NCI-H69 (cell line): Measurements from ENCODE around the gene NQO1.
A peak's percentile ranks its signal among the peaks of the same experiment; 100 is the strongest.
"Not testable (repeated sequence)": the region's sequence is repeated elsewhere in the genome, so short reads cannot be mapped to it uniquely, and the experiment has no call there.

Experiments used
- DNase-seq: peaks from one replicate; lab custom pipeline; 2025; lab: John Stamatoyannopoulos, UW

The NQO1 gene

GRCh38 chr16:69726313-69727060 lies at the start of gene NQO1:
TSS of gene NQO1 (minus strand) at chr16:69726560. CDS start at chr16:69726439, 121 bp downstream.
- peak; percentile 96 for DNase-seq

- DNase-seq, result no peak
Observed at GRCh38 chr16:69775563-69775962, 49.2 kb upstream of the NQO1 start.

GRCh38 chr16:69773260-69773947 lies 47.0 kb upstream of the NQO1 start:
- DNase-seq, result no peak

GRCh38 chr16:69771651-69771967 lies 45.2 kb upstream of the NQO1 start:
- DNase-seq, result no peak

- no peak for DNase-seq
Observed at GRCh38 chr16:69769404-69769803, 43.0 kb upstream of the NQO1 start.

GRCh38 chr16:69768666-69769065 lies 42.3 kb upstream of the NQO1 start:
- DNase-seq, result no peak

- DNase-seq, result no peak
Observed at GRCh38 chr16:69767459-69768229, 41.3 kb upstream of the NQO1 start.

- DNase-seq, result no peak
Observed at GRCh38 chr16:69763599-69763942, 37.2 kb upstream of the NQO1 start.

GRCh38 chr16:69762814-69763598 lies 36.6 kb upstream of the NQO1 start:
- DNase-seq, result peak; percentile 14

GRCh38 chr16:69761983-69762813 lies 35.8 kb upstream of the NQO1 start, which contains the start of gene WWP2:
TSS of gene WWP2 (plus strand) at chr16:69762332. CDS start at chr16:69787011, 24,679 bp downstream.
- peak; percentile 90 for DNase-seq

- not testable (repeated sequence) for DNase-seq
Observed at GRCh38 chr16:69757375-69757774, 31.0 kb upstream of the NQO1 start.

GRCh38 chr16:69756705-69757104 lies 30.3 kb upstream of the NQO1 start:
- DNase-seq, result no peak

GRCh38 chr16:69754469-69755310 lies 28.3 kb upstream of the NQO1 start, which contains the start of gene NOB1:
TSS of gene NOB1 (minus strand) at chr16:69754926. CDS start at chr16:69754910, 16 bp downstream.
- peak; percentile 93 for DNase-seq

- peak; percentile 27 for DNase-seq
Observed at GRCh38 chr16:69754143-69754468, 27.7 kb upstream of the NQO1 start.

- no peak for DNase-seq
Observed at GRCh38 chr16:69748694-69749345, 22.5 kb upstream of the NQO1 start.

- DNase-seq, result no peak
Observed at GRCh38 chr16:69747115-69747514, 20.8 kb upstream of the NQO1 start.

- DNase-seq, result no peak
Observed at GRCh38 chr16:69745959-69746358, 19.6 kb upstream of the NQO1 start.

GRCh38 chr16:69745232-69745612 lies 18.9 kb upstream of the NQO1 start:
- DNase-seq, result no peak

GRCh38 chr16:69744363-69745231 lies 18.2 kb upstream of the NQO1 start:
- DNase-seq, result no peak
